Measurements from ENCODE around the gene ZFPM1.
A peak's percentile ranks its signal among the peaks of the same experiment; 100 is the strongest.

ZFPM1 gene

DNA sequence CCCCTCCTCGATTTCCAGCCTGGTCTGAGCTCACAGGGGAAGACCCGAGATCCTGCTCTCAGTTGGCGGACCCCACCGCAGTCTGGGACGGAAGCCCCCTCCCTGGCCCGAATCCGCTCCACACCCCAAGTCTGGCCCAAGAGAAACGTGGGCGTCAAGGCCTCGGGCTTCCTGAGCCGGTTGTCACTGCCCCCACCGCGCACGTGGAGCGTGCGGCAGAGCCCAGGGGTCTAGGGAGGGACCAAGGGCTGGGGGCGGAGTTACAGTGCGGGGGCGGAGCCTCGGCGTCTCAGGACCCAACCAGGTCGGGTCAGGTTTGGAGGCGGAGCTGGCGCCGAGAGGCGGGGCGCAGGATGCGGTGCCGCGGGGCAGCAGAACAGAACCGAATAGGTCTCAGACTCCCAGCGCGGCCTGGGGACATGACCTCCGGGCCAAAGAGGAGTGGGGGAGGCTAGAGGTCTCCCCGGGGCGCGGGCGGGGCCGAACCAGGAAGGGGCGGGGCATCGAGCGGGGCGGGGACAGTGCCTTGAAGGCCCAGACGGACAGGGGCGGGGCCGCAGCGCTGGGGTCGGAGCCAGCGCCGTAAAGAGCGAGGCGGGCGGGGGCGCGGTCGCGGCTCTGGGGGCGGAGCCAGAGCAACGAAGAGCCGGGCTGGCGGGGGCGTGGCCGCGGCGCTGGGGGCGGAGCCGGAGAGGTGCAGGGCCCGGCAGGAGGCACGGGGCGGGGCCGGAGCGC, 431 bp upstream of the ZFPM1 start:
- DNase-seq: peak; percentile 89

- DNase-seq: peak; percentile 26
Observed at GRCh38 chr16:88453611-88454522, 787 bp downstream of the ZFPM1 start.

DNA sequence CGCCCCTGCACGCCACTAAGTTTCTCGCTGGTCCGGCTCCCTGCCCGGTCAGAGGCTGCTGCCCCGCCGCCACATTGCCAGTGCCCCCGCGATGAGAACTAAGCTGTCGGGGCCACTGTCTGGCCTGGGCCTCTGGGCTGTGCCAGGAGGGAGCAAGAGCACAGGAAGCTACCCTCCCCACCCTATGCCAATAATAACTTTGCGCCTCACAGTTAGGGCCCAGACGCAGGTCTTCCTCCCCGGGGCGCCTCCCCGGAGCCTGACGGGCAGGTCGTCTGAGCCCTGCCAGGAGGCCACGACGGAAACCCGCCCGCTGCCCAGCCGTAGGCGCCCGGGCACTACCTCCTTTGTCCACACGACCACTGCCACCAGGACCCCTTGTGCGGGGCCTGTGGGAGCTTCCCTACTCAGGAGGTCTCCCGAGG, 1.5 kb downstream of the ZFPM1 start:
- DNase-seq: peak; percentile 64

GRCh38 chr16:88455610-88456355, 2.7 kb downstream of the ZFPM1 start:
- peak; percentile 73 for DNase-seq

GRCh38 chr16:88456356-88457292, 3.5 kb downstream of the ZFPM1 start:
- peak; percentile 13 for DNase-seq

- DNase-seq: no peak
Observed at GRCh38 chr16:88458039-88458772, 5.1 kb downstream of the ZFPM1 start.

DNA sequence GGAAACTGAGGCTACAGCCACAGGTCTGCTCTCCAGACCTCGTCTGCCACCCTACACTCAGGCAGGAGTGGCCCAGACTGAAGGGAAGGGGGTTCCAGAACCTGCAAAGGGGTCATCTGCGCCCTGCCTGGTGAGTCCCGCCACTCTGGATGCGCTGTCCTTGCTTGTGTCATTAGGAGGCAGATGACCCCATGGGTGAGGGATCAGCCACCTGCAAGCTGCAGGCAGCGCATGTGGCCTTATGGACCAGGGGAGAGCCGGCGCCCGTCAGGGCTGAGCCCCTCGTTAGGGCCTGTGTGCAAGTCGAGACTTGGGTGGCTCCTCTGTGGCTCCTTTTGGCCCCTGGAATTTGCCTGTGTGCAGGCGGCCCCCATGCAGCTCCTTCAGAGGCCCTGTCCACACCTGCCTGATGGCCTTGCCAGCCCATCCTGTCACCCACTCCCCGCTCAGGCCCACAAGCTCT, 5.7 kb downstream of the ZFPM1 start:
- no peak for DNase-seq

GRCh38 chr16:88459366-88460073, 6.4 kb downstream of the ZFPM1 start:
- no peak for DNase-seq

- DNase-seq: no peak
Observed at GRCh38 chr16:88460496-88461330, 7.6 kb downstream of the ZFPM1 start.

DNA sequence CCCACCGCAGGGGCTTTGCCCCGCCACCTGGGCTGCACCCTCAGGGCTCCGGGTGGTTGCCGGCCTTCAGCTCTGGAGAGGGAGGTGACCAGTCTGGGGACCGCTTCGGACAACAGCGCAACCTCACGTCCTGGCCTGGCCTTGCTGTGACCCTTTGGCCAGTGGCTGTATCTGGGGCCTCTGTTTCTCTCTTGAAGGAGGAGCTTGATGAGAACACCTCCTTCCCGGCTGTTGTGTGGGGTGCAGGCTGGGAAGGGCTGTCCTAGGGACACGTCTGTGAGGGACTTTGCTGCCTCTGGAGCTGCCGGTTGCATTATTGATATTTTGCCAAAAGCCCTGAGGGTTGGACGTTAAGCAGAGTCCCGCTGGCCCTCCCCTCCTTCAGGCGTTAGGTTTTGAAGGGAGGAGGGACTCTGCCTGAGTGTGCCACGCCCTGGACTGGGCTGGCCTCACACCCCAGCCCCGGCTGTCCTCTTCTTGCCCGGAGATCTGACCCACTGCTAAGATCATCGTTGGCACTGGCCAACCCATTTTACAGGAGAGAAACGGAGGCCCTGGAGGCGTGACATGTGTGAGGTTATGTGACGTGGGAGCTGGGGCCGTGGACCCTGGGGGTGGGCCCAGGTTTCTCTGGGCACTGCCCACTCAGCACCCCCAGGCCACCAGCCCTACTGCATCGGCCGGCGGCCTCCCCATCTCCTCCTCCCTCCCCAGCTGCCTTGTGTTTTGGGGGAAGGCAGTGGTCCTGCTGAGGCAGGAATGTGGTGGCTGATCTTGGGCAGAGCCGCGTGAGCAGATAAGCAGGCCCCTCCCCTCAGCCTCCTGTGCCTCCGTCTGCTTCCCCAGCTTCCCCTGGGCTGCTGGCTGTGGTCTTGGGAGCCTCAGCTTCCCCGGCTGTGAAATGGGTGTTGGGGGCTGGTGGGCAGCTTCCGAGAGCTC, 8.5 kb downstream of the ZFPM1 start:
- DNase-seq: no peak

GRCh38 chr16:88462396-88462795, 9.3 kb downstream of the ZFPM1 start:
- DNase-seq: no peak

DNA sequence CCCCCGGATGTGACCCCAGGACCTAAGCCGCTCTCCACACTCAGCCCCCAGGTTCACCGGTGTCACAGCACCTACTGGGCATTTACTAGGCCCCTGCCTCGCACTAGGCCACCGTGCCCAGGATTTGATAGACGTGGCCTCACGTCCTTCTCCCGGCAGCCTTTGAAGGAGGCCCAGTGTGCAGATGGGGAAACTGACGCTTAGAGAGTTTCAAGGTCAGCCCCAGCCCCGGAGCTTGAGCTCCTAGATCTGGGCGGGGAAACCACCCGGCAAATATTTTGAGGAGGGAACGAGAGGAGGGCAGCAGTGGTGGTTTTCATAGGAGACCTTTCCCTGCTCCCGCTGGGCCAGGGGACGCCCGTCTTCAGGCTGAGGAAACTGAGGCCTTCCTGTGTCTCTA, 10.3 kb downstream of the ZFPM1 start:
- no peak for DNase-seq

- no peak for DNase-seq
Observed at GRCh38 chr16:88464447-88465318, 11.6 kb downstream of the ZFPM1 start.

DNA sequence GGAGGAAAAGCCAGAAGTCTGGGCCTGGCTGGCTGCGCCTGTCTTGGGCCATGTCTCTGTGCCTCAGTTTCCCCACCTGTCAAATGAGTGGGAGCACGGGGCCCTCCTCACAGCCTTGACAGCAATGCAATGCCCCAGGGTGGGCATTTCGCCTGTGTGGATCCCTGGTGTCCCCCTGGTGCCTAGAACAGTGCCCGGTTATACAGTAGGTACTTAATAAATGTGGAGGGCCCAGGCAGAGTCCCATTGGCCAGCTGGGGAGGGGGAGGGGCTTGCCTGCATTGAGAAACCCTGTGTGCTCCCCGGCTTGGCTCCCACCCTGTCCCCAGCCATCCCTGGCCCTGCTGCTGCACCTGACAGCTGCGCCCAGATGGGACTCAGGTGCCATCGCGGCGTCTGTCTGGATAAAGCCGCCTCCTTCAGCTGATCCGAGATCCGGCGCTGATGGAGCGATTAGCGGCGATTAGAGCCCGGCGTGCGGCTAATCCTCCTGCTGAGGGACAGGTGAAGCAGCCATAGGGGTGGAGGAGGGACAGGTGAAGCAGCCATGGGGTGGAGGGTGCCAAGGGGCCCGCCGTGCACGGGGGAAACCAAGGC, 12.4 kb downstream of the ZFPM1 start:
- DNase-seq: no peak

- no peak for DNase-seq
Observed at GRCh38 chr16:88466175-88466862, 13.2 kb downstream of the ZFPM1 start.

- no peak for DNase-seq
Observed at GRCh38 chr16:88466949-88467348, 13.9 kb downstream of the ZFPM1 start.

Measured in DMS53 (cell line).